Measurements from ENCODE around the gene PSMG3. TPM values are rescaled to one million over a fixed set of nuclear protein-coding genes. Genes with fewer than 3 reads are reported as not detected.

The PSMG3 gene
- total and polyA plus RNA-seq, 2 experiments from 2014 or later = 28.3 to 84.8 TPM

DNA sequence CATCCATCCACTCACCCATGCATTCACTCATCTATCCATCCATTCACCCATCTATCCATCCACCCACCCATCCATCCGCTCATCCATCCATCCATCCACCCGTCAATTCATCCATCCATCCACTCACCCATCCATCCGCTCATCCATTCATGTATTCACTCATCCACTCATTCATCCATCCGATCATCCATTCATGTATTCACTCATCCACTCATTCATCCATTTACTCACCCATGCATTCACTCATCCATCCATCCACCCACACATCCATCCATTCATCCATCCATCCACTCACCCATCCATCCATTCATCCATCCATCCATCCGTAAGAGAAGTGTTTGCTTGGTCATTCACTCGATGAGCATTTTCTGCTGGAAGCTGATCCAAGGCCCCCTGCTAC lies 8.7 kb upstream of the PSMG3 start:
- Histone ChIP-seq H2AFZ (no peak overlapping the region), H3F3A (replicated peaks; ENCODE audit: low read depth) (peaks cover 5% of the 10 kb centered on the region; the same call in 1 of the 2 replicates), H3K79me2 (replicated peaks; ENCODE audit: insufficient read depth) (no peaks in the 10 kb centered on the region), H3K4me3 (no peak overlapping the region), H3K9me2 (ENCODE audit: insufficient read depth) (peaks cover 6% of the 10 kb centered on the region; the same call in 1 of the 2 replicates), H3K27me3 (ENCODE audit: insufficient read depth) (no peaks in the 10 kb centered on the region), H3K27ac (ENCODE audit: low read depth) (no peak overlapping the region), H4K20me1 (replicated peaks; ENCODE audit: insufficient read depth) (no peaks in the 10 kb centered on the region), H3K4me2 (no peak overlapping the region), H3K4me1 (ENCODE audit: insufficient read depth) (peaks cover 17% of the 10 kb centered on the region), H3K36me3 (ENCODE audit: insufficient read depth) (no peaks in the 10 kb centered on the region)
- ATAC-seq (no peak), DNase-seq (ENCODE audit: low spot score) (no peak)
- H3K27me3 Mint-ChIP-seq (ENCODE audit: insufficient read depth, low read depth, poor library complexity) = peaks cover 21% of the 10 kb centered on the region
- no peak overlapping the region for H3K27ac Mint-ChIP-seq
- H3K4me1 Mint-ChIP-seq = peaks cover 36% of the 10 kb centered on the region
- H3K36me3 Mint-ChIP-seq (ENCODE audit: low read depth) = peaks cover 32% of the 10 kb centered on the region
- peaks cover 20% of the 10 kb centered on the region for H3K9me3 Mint-ChIP-seq
- H3K4me3 Mint-ChIP-seq = no peak overlapping the region; the same call in 2 of the 3 replicates
- TF ChIP-seq ZNF114 (CRISPR knock-in tag; IDR thresholded peaks at IDR 0.05) = no peak
- no peak for TF ChIP-seq CREB1 (CRISPR knock-in tag; IDR thresholded peaks at IDR 0.05; ENCODE audit: low read depth)
- TF ChIP-seq, protein P1, sequence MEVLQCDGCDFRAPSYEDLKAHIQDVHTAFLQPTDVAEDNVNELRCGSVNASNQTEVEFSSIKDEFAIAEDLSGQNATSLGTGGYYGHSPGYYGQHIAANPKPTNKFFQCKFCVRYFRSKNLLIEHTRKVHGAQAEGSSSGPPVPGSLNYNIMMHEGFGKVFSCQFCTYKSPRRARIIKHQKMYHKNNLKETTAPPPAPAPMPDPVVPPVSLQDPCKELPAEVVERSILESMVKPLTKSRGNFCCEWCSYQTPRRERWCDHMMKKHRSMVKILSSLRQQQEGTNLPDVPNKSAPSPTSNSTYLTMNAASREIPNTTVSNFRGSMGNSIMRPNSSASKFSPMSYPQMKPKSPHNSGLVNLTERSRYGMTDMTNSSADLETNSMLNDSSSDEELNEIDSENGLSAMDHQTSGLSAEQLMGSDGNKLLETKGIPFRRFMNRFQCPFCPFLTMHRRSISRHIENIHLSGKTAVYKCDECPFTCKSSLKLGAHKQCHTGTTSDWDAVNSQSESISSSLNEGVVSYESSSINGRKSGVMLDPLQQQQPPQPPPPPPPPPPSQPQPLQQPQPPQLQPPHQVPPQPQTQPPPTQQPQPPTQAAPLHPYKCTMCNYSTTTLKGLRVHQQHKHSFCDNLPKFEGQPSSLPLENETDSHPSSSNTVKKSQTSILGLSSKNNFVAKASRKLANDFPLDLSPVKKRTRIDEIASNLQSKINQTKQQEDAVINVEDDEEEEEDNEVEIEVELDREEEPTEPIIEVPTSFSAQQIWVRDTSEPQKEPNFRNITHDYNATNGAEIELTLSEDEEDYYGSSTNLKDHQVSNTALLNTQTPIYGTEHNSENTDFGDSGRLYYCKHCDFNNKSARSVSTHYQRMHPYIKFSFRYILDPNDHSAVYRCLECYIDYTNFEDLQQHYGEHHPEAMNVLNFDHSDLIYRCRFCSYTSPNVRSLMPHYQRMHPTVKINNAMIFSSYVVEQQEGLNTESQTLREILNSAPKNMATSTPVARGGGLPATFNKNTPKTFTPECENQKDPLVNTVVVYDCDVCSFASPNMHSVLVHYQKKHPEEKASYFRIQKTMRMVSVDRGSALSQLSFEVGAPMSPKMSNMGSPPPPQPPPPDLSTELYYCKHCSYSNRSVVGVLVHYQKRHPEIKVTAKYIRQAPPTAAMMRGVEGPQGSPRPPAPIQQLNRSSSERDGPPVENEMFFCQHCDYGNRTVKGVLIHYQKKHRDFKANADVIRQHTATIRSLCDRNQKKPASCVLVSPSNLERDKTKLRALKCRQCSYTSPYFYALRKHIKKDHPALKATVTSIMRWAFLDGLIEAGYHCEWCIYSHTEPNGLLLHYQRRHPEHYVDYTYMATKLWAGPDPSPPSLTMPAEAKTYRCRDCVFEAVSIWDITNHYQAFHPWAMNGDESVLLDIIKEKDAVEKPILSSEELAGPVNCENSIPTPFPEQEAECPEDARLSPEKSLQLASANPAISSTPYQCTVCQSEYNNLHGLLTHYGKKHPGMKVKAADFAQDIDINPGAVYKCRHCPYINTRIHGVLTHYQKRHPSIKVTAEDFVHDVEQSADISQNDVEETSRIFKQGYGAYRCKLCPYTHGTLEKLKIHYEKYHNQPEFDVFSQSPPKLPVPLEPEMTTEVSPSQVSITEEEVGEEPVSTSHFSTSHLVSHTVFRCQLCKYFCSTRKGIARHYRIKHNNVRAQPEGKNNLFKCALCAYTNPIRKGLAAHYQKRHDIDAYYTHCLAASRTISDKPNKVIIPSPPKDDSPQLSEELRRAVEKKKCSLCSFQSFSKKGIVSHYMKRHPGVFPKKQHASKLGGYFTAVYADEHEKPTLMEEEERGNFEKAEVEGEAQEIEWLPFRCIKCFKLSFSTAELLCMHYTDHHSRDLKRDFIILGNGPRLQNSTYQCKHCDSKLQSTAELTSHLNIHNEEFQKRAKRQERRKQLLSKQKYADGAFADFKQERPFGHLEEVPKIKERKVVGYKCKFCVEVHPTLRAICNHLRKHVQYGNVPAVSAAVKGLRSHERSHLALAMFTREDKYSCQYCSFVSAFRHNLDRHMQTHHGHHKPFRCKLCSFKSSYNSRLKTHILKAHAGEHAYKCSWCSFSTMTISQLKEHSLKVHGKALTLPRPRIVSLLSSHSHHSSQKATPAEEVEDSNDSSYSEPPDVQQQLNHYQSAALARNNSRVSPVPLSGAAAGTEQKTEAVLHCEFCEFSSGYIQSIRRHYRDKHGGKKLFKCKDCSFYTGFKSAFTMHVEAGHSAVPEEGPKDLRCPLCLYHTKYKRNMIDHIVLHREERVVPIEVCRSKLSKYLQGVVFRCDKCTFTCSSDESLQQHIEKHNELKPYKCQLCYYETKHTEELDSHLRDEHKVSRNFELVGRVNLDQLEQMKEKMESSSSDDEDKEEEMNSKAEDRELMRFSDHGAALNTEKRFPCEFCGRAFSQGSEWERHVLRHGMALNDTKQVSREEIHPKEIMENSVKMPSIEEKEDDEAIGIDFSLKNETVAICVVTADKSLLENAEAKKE (CRISPR knock-in tag; IDR thresholded peaks at IDR 0.05) = no peak
- no peak for TF ChIP-seq REST (IDR thresholded peaks at IDR 0.05; ENCODE audit: unreplicated experiment)
- TF ChIP-seq, protein P2, sequence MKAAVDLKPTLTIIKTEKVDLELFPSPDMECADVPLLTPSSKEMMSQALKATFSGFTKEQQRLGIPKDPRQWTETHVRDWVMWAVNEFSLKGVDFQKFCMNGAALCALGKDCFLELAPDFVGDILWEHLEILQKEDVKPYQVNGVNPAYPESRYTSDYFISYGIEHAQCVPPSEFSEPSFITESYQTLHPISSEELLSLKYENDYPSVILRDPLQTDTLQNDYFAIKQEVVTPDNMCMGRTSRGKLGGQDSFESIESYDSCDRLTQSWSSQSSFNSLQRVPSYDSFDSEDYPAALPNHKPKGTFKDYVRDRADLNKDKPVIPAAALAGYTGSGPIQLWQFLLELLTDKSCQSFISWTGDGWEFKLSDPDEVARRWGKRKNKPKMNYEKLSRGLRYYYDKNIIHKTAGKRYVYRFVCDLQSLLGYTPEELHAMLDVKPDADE (IDR thresholded peaks at IDR 0.05) = no peak
